ENCODE measurements around the gene HCLS1. TPM values are rescaled to one million over a fixed set of nuclear protein-coding genes. Genes with fewer than 3 reads are reported as not detected.

HCLS1 gene
- polyA plus RNA-seq, 1 of the 3 experiments (the other 2 are of a cell fraction): 0.23 TPM

DNA sequence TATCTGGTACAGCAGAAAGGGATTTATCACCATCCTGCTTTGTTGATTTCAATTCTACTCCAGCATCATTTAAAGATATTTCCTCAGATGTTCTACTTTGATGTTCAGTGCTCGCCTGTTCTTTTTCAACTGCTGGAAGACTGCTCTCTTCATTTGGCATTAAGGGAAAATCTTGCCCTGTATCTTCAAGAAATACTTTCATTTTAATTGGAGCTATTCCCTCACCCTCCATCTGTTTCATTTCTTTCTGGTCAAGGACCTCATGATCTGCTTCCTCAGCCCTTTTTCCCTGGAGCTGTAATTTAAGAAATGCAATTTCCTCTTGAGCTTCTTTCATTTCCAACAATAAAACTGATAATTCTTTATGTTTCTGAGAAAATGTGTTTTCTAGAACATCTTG, 37.8 kb upstream of the HCLS1 start (continued):
- TF ChIP-seq, protein P1, sequence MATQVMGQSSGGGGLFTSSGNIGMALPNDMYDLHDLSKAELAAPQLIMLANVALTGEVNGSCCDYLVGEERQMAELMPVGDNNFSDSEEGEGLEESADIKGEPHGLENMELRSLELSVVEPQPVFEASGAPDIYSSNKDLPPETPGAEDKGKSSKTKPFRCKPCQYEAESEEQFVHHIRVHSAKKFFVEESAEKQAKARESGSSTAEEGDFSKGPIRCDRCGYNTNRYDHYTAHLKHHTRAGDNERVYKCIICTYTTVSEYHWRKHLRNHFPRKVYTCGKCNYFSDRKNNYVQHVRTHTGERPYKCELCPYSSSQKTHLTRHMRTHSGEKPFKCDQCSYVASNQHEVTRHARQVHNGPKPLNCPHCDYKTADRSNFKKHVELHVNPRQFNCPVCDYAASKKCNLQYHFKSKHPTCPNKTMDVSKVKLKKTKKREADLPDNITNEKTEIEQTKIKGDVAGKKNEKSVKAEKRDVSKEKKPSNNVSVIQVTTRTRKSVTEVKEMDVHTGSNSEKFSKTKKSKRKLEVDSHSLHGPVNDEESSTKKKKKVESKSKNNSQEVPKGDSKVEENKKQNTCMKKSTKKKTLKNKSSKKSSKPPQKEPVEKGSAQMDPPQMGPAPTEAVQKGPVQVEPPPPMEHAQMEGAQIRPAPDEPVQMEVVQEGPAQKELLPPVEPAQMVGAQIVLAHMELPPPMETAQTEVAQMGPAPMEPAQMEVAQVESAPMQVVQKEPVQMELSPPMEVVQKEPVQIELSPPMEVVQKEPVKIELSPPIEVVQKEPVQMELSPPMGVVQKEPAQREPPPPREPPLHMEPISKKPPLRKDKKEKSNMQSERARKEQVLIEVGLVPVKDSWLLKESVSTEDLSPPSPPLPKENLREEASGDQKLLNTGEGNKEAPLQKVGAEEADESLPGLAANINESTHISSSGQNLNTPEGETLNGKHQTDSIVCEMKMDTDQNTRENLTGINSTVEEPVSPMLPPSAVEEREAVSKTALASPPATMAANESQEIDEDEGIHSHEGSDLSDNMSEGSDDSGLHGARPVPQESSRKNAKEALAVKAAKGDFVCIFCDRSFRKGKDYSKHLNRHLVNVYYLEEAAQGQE (IDR thresholded peaks at IDR 0.05; ENCODE audit: low read depth, low read length): no peak
- no peak for TF ChIP-seq TEAD4 (IDR thresholded peaks at IDR 0.05; ENCODE audit: borderline replicate concordance, insufficient read depth)
- no peak for TF ChIP-seq GABPA (IDR thresholded peaks at IDR 0.05; ENCODE audit: low read depth)
- no peak for TF ChIP-seq POLR2AphosphoS5 (IDR thresholded peaks at IDR 0.05; ENCODE audit: low read depth, low read length)
- TF ChIP-seq FOXJ3 (CRISPR knock-in tag; IDR thresholded peaks at IDR 0.05): no peak
- no peak for TF ChIP-seq ELF1 (IDR thresholded peaks at IDR 0.05)
- no peak for TF ChIP-seq FOSL2 (IDR thresholded peaks at IDR 0.05; ENCODE audit: borderline replicate concordance, low read depth)
- no peak for TF ChIP-seq SMC3 (IDR thresholded peaks at IDR 0.05; ENCODE audit: low read depth, low read length)
- no peak for TF ChIP-seq GATA2 (CRISPR knock-in tag; IDR thresholded peaks at IDR 0.05)

- H3K36me3 ChIP-seq (replicated peaks in 1 of 2; ENCODE audit: control insufficient read depth in 1 of 2, insufficient read depth in 2 of 2, low read length in 1 of 2): peaks cover 66 to 74% of the 10 kb centered on the region in 2 experiments
- no peaks in the 10 kb centered on the region for H3K79me2 ChIP-seq (ENCODE audit: insufficient read depth)
- no peaks in the 10 kb centered on the region for H3K9me2 ChIP-seq
- H3K27me3 ChIP-seq (ENCODE audit: insufficient read depth): no peaks in the 10 kb centered on the region
- TF ChIP-seq PBX3 (IDR thresholded peaks at IDR 0.05): no peak
- no peaks in the 10 kb centered on the region for H3F3A ChIP-seq (replicated peaks; ENCODE audit: insufficient read depth)
- ChIA-PET CTCF (interaction anchor here (1.4 to 1.9 kb wide), 2 partner anchors 15 to 31 kb away, joined by 3 to 5 read pairs; no protein-coding TSS in a partner anchor), POLR2A (no interaction called here)
- no peak overlapping the region for H3K9ac ChIP-seq
- H3K4me2 ChIP-seq: no peak overlapping the region
- no peak overlapping the region for H3K27ac ChIP-seq (ENCODE audit: low read depth in 2 of 2, low read length in 1 of 2)
- no peaks in the 10 kb centered on the region for H3K9me3 ChIP-seq
- 90% methylated on average over 3 of the region's 3 CpGs for WGBS (ENCODE audit: low lambda C conversion rate)
- DNase-seq: no peak
- H3K4me1 ChIP-seq (ENCODE audit: control insufficient read depth in 1 of 2, insufficient read depth in 2 of 2, low read depth in 1 of 2, low read length in 1 of 2): no peaks in the 10 kb centered on the region
- no peak overlapping the region for H2AFZ ChIP-seq (ENCODE audit: low read depth)
- H3K4me3 ChIP-seq (ENCODE audit: low read depth in 2 of 2, low read length in 1 of 2): no peak overlapping the region
- H4K20me1 ChIP-seq (ENCODE audit: insufficient read depth): no peaks in the 10 kb centered on the region
Observed at GRCh38 chr3:121696186-121696585, 35.5 kb upstream of the HCLS1 start.

- 93% methylated on average over 2 of the region's 2 CpGs for WGBS (ENCODE audit: low lambda C conversion rate)
- POLR2A ChIA-PET: no interaction called here
- H3K27ac ChIP-seq (ENCODE audit: low read depth in 2 of 2, low read length in 1 of 2): no peak overlapping the region
- no peak overlapping the region for H2AFZ ChIP-seq (ENCODE audit: low read depth)
- CTCF ChIA-PET: no interaction called here
- H3K4me3 ChIP-seq (ENCODE audit: low read depth in 2 of 2, low read length in 1 of 2): no peak overlapping the region
- no peaks in the 10 kb centered on the region for H3K4me1 ChIP-seq (ENCODE audit: control insufficient read depth in 1 of 2, insufficient read depth in 2 of 2, low read depth in 1 of 2, low read length in 1 of 2)
- no peaks in the 10 kb centered on the region for H3K79me2 ChIP-seq (ENCODE audit: insufficient read depth)
- H3K36me3 ChIP-seq (replicated peaks in 1 of 2; ENCODE audit: control insufficient read depth in 1 of 2, insufficient read depth in 2 of 2, low read length in 1 of 2): peaks cover 40 to 56% of the 10 kb centered on the region in 2 experiments
- no peak for DNase-seq
- no peaks in the 10 kb centered on the region for H3F3A ChIP-seq (replicated peaks; ENCODE audit: insufficient read depth)
- no peaks in the 10 kb centered on the region for H3K9me3 ChIP-seq
- H3K27me3 ChIP-seq (ENCODE audit: insufficient read depth): no peaks in the 10 kb centered on the region
- H4K20me1 ChIP-seq (ENCODE audit: insufficient read depth): no peaks in the 10 kb centered on the region
- no peak overlapping the region for H3K9ac ChIP-seq
- no peaks in the 10 kb centered on the region for H3K9me2 ChIP-seq
- no peak overlapping the region for H3K4me2 ChIP-seq
- TF ChIP-seq SMC3 (IDR thresholded peaks at IDR 0.05; ENCODE audit: low read depth, low read length): no peak
- TF ChIP-seq RCOR1 (IDR thresholded peaks at IDR 0.05; ENCODE audit: low read length): no peak
- no peak for TF ChIP-seq MAX (IDR thresholded peaks at IDR 0.05; ENCODE audit: low read depth)
- no peak for TF ChIP-seq GABPA (IDR thresholded peaks at IDR 0.05; ENCODE audit: low read depth)
- TF ChIP-seq TCF12 (IDR thresholded peaks at IDR 0.05): no peak
- no peak for TF ChIP-seq ELF1 (IDR thresholded peaks at IDR 0.05)
- TF ChIP-seq GATA2 (CRISPR knock-in tag; IDR thresholded peaks at IDR 0.05): no peak
- TF ChIP-seq NFIC (IDR thresholded peaks at IDR 0.05; ENCODE audit: borderline replicate concordance): no peak
- TF ChIP-seq PBX3 (IDR thresholded peaks at IDR 0.05): no peak
- no peak for TF ChIP-seq FOXJ3 (CRISPR knock-in tag; IDR thresholded peaks at IDR 0.05)
- TF ChIP-seq RXRA (IDR thresholded peaks at IDR 0.05; ENCODE audit: borderline replicate concordance, low read depth): no peak
- TF ChIP-seq, protein P1 (IDR thresholded peaks at IDR 0.05; ENCODE audit: low read depth, low read length): no peak
Observed at GRCh38 chr3:121692010-121692699, 31.5 kb upstream of the HCLS1 start.
